Activated B cell treated with CpG ODN at 0.5 μM for 24 hours (primary cell): ENCODE data around the gene CHCHD6. TPM values are rescaled to one million over a fixed set of nuclear protein-coding genes. Genes with fewer than 3 reads are reported as not detected.

Experiments used
- ATAC-seq: fragments of 200-7000 bp; cut with Tn5 transposase; one replicate; pipeline ENCODE4 v1.10.0; 2021; ENCODE audit warnings: low read depth, mild to moderate bottlenecking, moderate library complexity
- CTCF ChIA-PET: fragments of 350-600 bp; sonication (Branson Sonifier 250); formaldehyde crosslinking; loops from one replicate; lab custom pipeline; 2021; ENCODE audit warnings: antibody characterized with exemption; lab: Charles Lee
- POLR2A ChIA-PET: fragments of 350-600 bp; sonication (Branson Sonifier 250); formaldehyde crosslinking; loops from one replicate; lab custom pipeline; 2021; ENCODE audit warnings: antibody characterized with exemption; lab: Charles Lee
- DNase-seq: peaks from one replicate; pipeline ENCODE4 v3.0.0; 2022
- H3K27ac Mint-ChIP-seq: one replicate; pipeline ENCODE4 v1.8.0; 2020; ENCODE audit warnings: mixed read lengths
- H3K27me3 Mint-ChIP-seq: one replicate; pipeline ENCODE4 v1.8.0; 2021; ENCODE audit warnings: mixed read lengths
- H3K36me3 Mint-ChIP-seq: one replicate; pipeline ENCODE4 v1.8.0; 2021; ENCODE audit warnings: low read depth, mixed read lengths
- H3K4me1 Mint-ChIP-seq: one replicate; pipeline ENCODE4 v1.8.0; 2021; ENCODE audit warnings: mixed read lengths
- H3K4me3 Mint-ChIP-seq: one replicate; pipeline ENCODE4 v1.8.0; 2020; ENCODE audit warnings: mild to moderate bottlenecking, mixed read lengths
- H3K9me3 Mint-ChIP-seq: one replicate; pipeline ENCODE4 v1.8.0; 2020; ENCODE audit warnings: mixed read lengths
- intact Hi-C: fragments of 100-400 bp; cut with micrococcal nuclease; formaldehyde crosslinking; loops from one replicate; pipeline ENCODE4 v1.15.1; 2024
- total RNA-seq: library from RNA; stranded (reverse); gene quantifications from 2 replicates; pipeline ENCODE4 v1.2.3, GENCODE V29; 2022
- TF ChIP-seq, protein P1 (sequence below): fragments of 200-600 bp; IDR thresholded peaks from one replicate; pipeline ENCODE4 v1.8.0; 2022; ENCODE audit warnings: antibody characterized with exemption, mild to moderate bottlenecking

The CHCHD6 gene
- total RNA-seq, 1 donor from 2014 or later: 10.0 TPM

DNA sequence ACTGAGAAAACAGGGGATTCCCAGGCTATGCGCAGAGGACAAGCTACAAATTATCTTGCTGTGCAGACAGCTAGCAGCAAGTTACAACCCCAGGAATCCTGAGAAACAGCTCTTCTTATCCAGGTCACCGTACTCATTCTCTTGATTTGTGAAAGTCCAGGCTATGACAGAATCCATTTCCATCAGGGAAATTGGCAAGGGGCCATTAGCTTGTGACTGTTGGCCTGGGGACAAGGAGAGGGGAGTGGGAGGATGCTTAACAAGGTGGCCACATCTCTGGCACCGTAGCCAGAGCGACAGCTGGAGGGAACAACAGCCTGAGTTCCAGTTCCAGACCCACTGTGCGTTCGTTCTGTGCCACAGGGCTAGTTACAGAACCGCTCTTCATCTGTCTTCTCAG, 233.9 kb downstream of the CHCHD6 start:
- ChIA-PET POLR2A (interaction anchor here (1.0 to 1.1 kb wide), 2 partner anchors 15 to 16 kb away, joined by 3 to 4 read pairs; no protein-coding TSS in a partner anchor), CTCF (interaction anchor here (1.1 kb wide), 1 partner anchor 57 kb away, joined by 3 read pairs; no protein-coding TSS in a partner anchor)
- ATAC-seq (no peak), DNase-seq (no peak)
- Mint-ChIP-seq H3K27me3 (peaks cover 4% of the 10 kb centered on the region), H3K4me3 (no peak overlapping the region), H3K36me3 (no peaks in the 10 kb centered on the region), H3K4me1 (peaks cover 4% of the 10 kb centered on the region), H3K27ac (no peak overlapping the region), H3K9me3 (no peaks in the 10 kb centered on the region)
- intact Hi-C loops: no loop called here
- TF ChIP-seq, protein P1, sequence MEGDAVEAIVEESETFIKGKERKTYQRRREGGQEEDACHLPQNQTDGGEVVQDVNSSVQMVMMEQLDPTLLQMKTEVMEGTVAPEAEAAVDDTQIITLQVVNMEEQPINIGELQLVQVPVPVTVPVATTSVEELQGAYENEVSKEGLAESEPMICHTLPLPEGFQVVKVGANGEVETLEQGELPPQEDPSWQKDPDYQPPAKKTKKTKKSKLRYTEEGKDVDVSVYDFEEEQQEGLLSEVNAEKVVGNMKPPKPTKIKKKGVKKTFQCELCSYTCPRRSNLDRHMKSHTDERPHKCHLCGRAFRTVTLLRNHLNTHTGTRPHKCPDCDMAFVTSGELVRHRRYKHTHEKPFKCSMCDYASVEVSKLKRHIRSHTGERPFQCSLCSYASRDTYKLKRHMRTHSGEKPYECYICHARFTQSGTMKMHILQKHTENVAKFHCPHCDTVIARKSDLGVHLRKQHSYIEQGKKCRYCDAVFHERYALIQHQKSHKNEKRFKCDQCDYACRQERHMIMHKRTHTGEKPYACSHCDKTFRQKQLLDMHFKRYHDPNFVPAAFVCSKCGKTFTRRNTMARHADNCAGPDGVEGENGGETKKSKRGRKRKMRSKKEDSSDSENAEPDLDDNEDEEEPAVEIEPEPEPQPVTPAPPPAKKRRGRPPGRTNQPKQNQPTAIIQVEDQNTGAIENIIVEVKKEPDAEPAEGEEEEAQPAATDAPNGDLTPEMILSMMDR: no peak

GRCh38 chr3:126938520-126939337, 234.7 kb downstream of the CHCHD6 start:
- no peaks in the 10 kb centered on the region for H3K36me3 Mint-ChIP-seq
- no peak for ATAC-seq
- H3K9me3 Mint-ChIP-seq: no peaks in the 10 kb centered on the region
- CTCF ChIA-PET: interaction anchor here (1.1 kb wide), 1 partner anchor 56 kb away, joined by 3 read pairs; no protein-coding TSS in a partner anchor
- intact Hi-C loops: no loop called here
- peaks cover 9% of the 10 kb centered on the region for H3K4me1 Mint-ChIP-seq
- POLR2A ChIA-PET: interaction anchor here (1.0 to 1.1 kb wide), 2 partner anchors 15 to 16 kb away, joined by 3 to 4 read pairs; no protein-coding TSS in a partner anchor
- TF ChIP-seq, protein P1: no peak
- H3K4me3 Mint-ChIP-seq: no peak overlapping the region
- H3K27me3 Mint-ChIP-seq: peaks cover 4% of the 10 kb centered on the region
- no peak overlapping the region for H3K27ac Mint-ChIP-seq
- DNase-seq: no peak

DNA sequence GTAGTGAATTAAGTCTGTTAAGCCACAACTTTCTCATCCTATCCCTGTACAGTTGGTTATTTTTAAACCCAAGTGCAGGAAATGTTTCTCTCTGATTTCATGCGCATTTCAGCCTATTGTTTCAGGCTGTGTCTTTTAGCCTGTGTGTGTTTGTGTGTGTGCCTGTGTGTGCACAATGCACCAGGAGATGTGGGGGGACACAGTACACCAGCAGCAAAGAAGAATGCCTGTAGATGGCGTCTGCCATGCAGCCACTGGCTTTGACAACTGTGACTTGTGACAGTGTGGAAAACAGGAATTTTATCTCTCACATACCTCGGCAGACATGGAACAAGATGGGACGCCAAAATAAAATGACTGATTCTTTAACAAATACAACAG, 235.3 kb downstream of the CHCHD6 start:
- CTCF ChIA-PET: no interaction called here
- no peak overlapping the region for H3K4me3 Mint-ChIP-seq
- no peak for DNase-seq
- intact Hi-C loops: no loop called here
- no peak overlapping the region for H3K27ac Mint-ChIP-seq
- no peaks in the 10 kb centered on the region for H3K36me3 Mint-ChIP-seq
- TF ChIP-seq, protein P1: no peak
- peaks cover 4% of the 10 kb centered on the region for H3K27me3 Mint-ChIP-seq
- H3K9me3 Mint-ChIP-seq: no peaks in the 10 kb centered on the region
- peaks cover 14% of the 10 kb centered on the region for H3K4me1 Mint-ChIP-seq
- POLR2A ChIA-PET: no interaction called here
- no peak for ATAC-seq

- Mint-ChIP-seq H3K4me1 (peaks cover 18% of the 10 kb centered on the region), H3K27me3 (peaks cover 4% of the 10 kb centered on the region), H3K27ac (no peak overlapping the region), H3K9me3 (no peaks in the 10 kb centered on the region), H3K4me3 (no peak overlapping the region), H3K36me3 (no peaks in the 10 kb centered on the region)
- ChIA-PET CTCF (no interaction called here), POLR2A (no interaction called here)
- ATAC-seq (no peak), DNase-seq (no peak)
- intact Hi-C loops: no loop called here
- TF ChIP-seq, protein P1: no peak
These were observed 235.7 kb downstream of the CHCHD6 start for GRCh38 chr3:126939733-126940132.

- TF ChIP-seq, protein P1: no peak
- no peak overlapping the region for H3K4me3 Mint-ChIP-seq
- no peak for DNase-seq
- H3K9me3 Mint-ChIP-seq: no peaks in the 10 kb centered on the region
- H3K27me3 Mint-ChIP-seq: peaks cover 4% of the 10 kb centered on the region
- intact Hi-C loops: no loop called here
- no peaks in the 10 kb centered on the region for H3K36me3 Mint-ChIP-seq
- POLR2A ChIA-PET: no interaction called here
- H3K4me1 Mint-ChIP-seq: peaks cover 23% of the 10 kb centered on the region
- no peak overlapping the region for H3K27ac Mint-ChIP-seq
- CTCF ChIA-PET: no interaction called here
- no peak for ATAC-seq
These were observed 237.8 kb downstream of the CHCHD6 start for GRCh38 chr3:126941721-126942270.
